A549 (cell line): ENCODE data around the gene URGCP. TPM values are rescaled to one million over a fixed set of nuclear protein-coding genes. Genes with fewer than 3 reads are reported as not detected.

Experiments
- ATAC-seq, 2 experiments: fragments of 200-7000 bp in 1 of 2; fragments of >200 bp in 1 of 2; cut with Nextera tagmentation in 1 of 2; cut with Tn5 transposase in 1 of 2; 3 replicates each; pipeline versions ENCODE4 v1.8.0 to v1.9.1; 2018 to 2020; ENCODE audit warnings: mild to moderate bottlenecking in 1 of 2, moderate library complexity in 1 of 2
- CTCF ChIA-PET: fragments of 300-600 bp; sonication (Branson Sonifier 250); formaldehyde crosslinking; extraction: SDS; loops from one replicate; lab custom pipeline; 2021; ENCODE audit warnings: antibody characterized with exemption, inconsistent platforms; lab: Yijun Ruan, JAX
- POLR2A ChIA-PET: fragments of 350-600 bp; formaldehyde crosslinking; extraction: SDS; loops from one replicate; lab custom pipeline; 2021; ENCODE audit warnings: antibody characterized with exemption, inconsistent platforms; lab: Yijun Ruan, JAX
- DNase-seq, 2 experiments: peaks; one replicate each; pipeline versions ENCODE4 v3.0.0 to v3.0.0-alpha.2; 2011 to 2016; ENCODE audit warnings: low read depth in 1 of 2, low spot score in 1 of 2
- FAIRE-seq: peaks from 2 replicates; lab custom pipeline; 2011; peaks lifted over from hg19 to GRCh38; lab: Jason Lieb, UNC
- H3K27ac ChIP-seq, 2 experiments: fragments of >200 bp; sonication (Bioruptor Twin); formaldehyde crosslinking; 3 replicates each; pipeline ENCODE4 v1.5.1; 2016 to 2017
- H3K4me1 ChIP-seq: fragments of >200 bp; sonication (Bioruptor Twin); formaldehyde crosslinking; 3 replicates; pipeline ENCODE4 v1.6.1; 2016
- H3K4me2 ChIP-seq: fragments of >200 bp; sonication (Bioruptor Twin); formaldehyde crosslinking; 3 replicates; pipeline ENCODE4 v1.6.1; 2016
- H3K4me3 ChIP-seq: fragments of >200 bp; sonication (Bioruptor Twin); formaldehyde crosslinking; 3 replicates; pipeline ENCODE4 v1.5.1; 2016
- H3K9me3 ChIP-seq: fragments of >200 bp; sonication (Bioruptor Twin); formaldehyde crosslinking; 3 replicates; pipeline ENCODE4 v1.6.1; 2016
- BHLHE40 ChIP-seq: IDR thresholded peaks from 2 replicates; pipeline ENCODE4 v1.6.1; 2012; ENCODE audit warnings: low read depth, low read length, inconsistent platforms
- CBX2 ChIP-seq: fragments of 200-600 bp; sonication (generic); IDR thresholded peaks from 2 replicates; pipeline ENCODE4 v1.6.1; 2016; ENCODE audit warnings: low read depth, mild to moderate bottlenecking, borderline replicate concordance
- ELK1 ChIP-seq: fragments of 150-350 bp; IDR thresholded peaks from 2 replicates; pipeline ENCODE4 v1.6.1; 2014; ENCODE audit warnings: low read depth, mild to moderate bottlenecking, low read length
- FOSB ChIP-seq: fragments of 250-450 bp; sonication (Bioruptor Pico); IDR thresholded peaks from 2 replicates; pipeline ENCODE4 v1.5.0; 2020; ENCODE audit warnings: mild to moderate bottlenecking, moderate library complexity
- FOSL2 ChIP-seq, 2 experiments: fragments of 450-650 bp in 1 of 2; fragments of >200 bp in 1 of 2; sonication (Bioruptor Twin) in 1 of 2; formaldehyde crosslinking; IDR thresholded peaks; 2 replicates each; pipeline versions ENCODE4 v1.5.0 to v1.6.1; 2016 to 2020; ENCODE audit warnings: mild to moderate bottlenecking in 1 of 2, moderate library complexity in 1 of 2
- GATA3 ChIP-seq: IDR thresholded peaks from 2 replicates; pipeline ENCODE4 v1.6.1; 2012; ENCODE audit warnings: borderline replicate concordance
- HEYL ChIP-seq: fragments of 250-450 bp; sonication (Bioruptor Pico); IDR thresholded peaks from 2 replicates; pipeline ENCODE4 v1.8.0; 2021; ENCODE audit warnings: mild to moderate bottlenecking, moderate library complexity
- HOXB13 ChIP-seq: fragments of 250-450 bp; sonication (Bioruptor Pico); IDR thresholded peaks from 2 replicates; pipeline ENCODE4 v1.5.0; 2020; ENCODE audit warnings: low read depth, mild to moderate bottlenecking, moderate library complexity
- HOXB5 ChIP-seq: fragments of 250-450 bp; sonication (Bioruptor Pico); IDR thresholded peaks from 2 replicates; pipeline ENCODE4 v1.5.0; 2020; ENCODE audit warnings: mild to moderate bottlenecking, moderate library complexity
- JUN ChIP-seq, 2 experiments: fragments of >200 bp; sonication (Bioruptor Twin); formaldehyde crosslinking; IDR thresholded peaks; 2 replicates in 1 of 2; 3 replicates in 1 of 2; pipeline ENCODE4 v1.6.1; 2016 to 2017
- JUNB ChIP-seq: fragments of >200 bp; sonication (Bioruptor Twin); formaldehyde crosslinking; IDR thresholded peaks from 2 replicates; pipeline ENCODE4 v1.6.1; 2016
- KDM5A ChIP-seq: fragments of 200-600 bp; sonication (generic); IDR thresholded peaks from 2 replicates; pipeline ENCODE4 v1.6.1; 2016; ENCODE audit warnings: antibody characterized with exemption, mild to moderate bottlenecking
- MAX ChIP-seq: IDR thresholded peaks from 2 replicates; pipeline ENCODE4 v1.6.1; 2012
- MAZ ChIP-seq: fragments of 150-350 bp; IDR thresholded peaks from 2 replicates; pipeline ENCODE4 v1.6.1; 2014; ENCODE audit warnings: antibody characterized with exemption, low read depth, low read length, borderline replicate concordance
- MYC ChIP-seq: IDR thresholded peaks from 2 replicates; pipeline ENCODE4 v1.6.1; 2012; ENCODE audit warnings: mild to moderate bottlenecking, inconsistent platforms, low read length, improper control_type of control experiment, borderline replicate concordance
- NR3C1 ChIP-seq: fragments of >200 bp; sonication (Bioruptor Twin); formaldehyde crosslinking; IDR thresholded peaks from 3 replicates; pipeline ENCODE4 v1.6.1; 2017
- PBX3 ChIP-seq: IDR thresholded peaks from 2 replicates; pipeline ENCODE4 v1.6.1; 2012
- PHF8 ChIP-seq: fragments of 200-600 bp; sonication (generic); IDR thresholded peaks from 2 replicates; pipeline ENCODE4 v1.6.1; 2016; ENCODE audit warnings: low read depth, mild to moderate bottlenecking, antibody characterized with exemption, moderate library complexity, borderline replicate concordance
- POLR2A ChIP-seq: IDR thresholded peaks from 2 replicates; pipeline ENCODE4 v1.6.1; 2012; ENCODE audit warnings: mild to moderate bottlenecking, low read length
- RARB ChIP-seq: fragments of 250-450 bp; sonication (Bioruptor Pico); IDR thresholded peaks from 2 replicates; pipeline ENCODE4 v1.8.0; 2021; ENCODE audit warnings: mild to moderate bottlenecking, moderate library complexity
- RCOR1 ChIP-seq: fragments of 150-350 bp; IDR thresholded peaks from 2 replicates; pipeline ENCODE4 v1.6.1; 2014; ENCODE audit warnings: antibody characterized with exemption, low read length, low read depth
- RFX5 ChIP-seq: fragments of 450-650 bp; IDR thresholded peaks from 2 replicates; pipeline ENCODE4 v1.7.1; 2014; ENCODE audit warnings: antibody characterized with exemption, mild to moderate bottlenecking, moderate library complexity
- SMC3 ChIP-seq: fragments of >200 bp; sonication (Bioruptor Twin); formaldehyde crosslinking; IDR thresholded peaks from 3 replicates; pipeline ENCODE4 v1.6.1; 2018; ENCODE audit warnings: inconsistent platforms
- TP53 ChIP-seq: fragments of 250-450 bp; sonication (Bioruptor Pico); IDR thresholded peaks from 2 replicates; pipeline ENCODE4 v1.5.0; 2021; ENCODE audit warnings: mild to moderate bottlenecking, moderate library complexity
- ZC3H11A ChIP-seq: fragments of 450-650 bp; IDR thresholded peaks from 2 replicates; pipeline ENCODE4 v1.6.1; 2014; ENCODE audit warnings: antibody characterized with exemption, mild to moderate bottlenecking
- ZFP36 ChIP-seq: fragments of 450-650 bp; IDR thresholded peaks from 2 replicates; pipeline ENCODE4 v1.6.1; 2014; ENCODE audit warnings: borderline replicate concordance; ENCODE audit not compliant: partially characterized antibody
- ZSCAN20 ChIP-seq: fragments of 250-450 bp; sonication (Bioruptor Pico); IDR thresholded peaks from 2 replicates; pipeline ENCODE4 v1.8.0; 2022; ENCODE audit warnings: mild to moderate bottlenecking, moderate library complexity
- WGBS: methylation state at CpG from one replicate; pipeline ENCODE4 v1.1.6; 2017; ENCODE audit errors: missing lambda C conversion rate; 5-methylcytosine and 5-hydroxymethylcytosine counted together
- polyA plus RNA-seq, 4 experiments: library from polyadenylated mRNA; depleted of rRNA in 3 of 4; stranded (reverse); fragments of >200 nt; fragmentation: RNase III in 1 of 4; extraction: RNeasy Plus Mini Kit Qiagen cat#74134 plus additional on column Dnase treatment in 1 of 4; gene quantifications; 2 replicates in 3 of 4; 3 replicates in 1 of 4; pipeline ENCODE4 v1.2.3, GENCODE V29; 2011 to 2017
- TF ChIP-seq, protein P1 (sequence below): IDR thresholded peaks from 2 replicates; pipeline ENCODE4 v1.6.1; 2012; ENCODE audit warnings: low read depth, borderline replicate concordance
- TF ChIP-seq, protein P2 (sequence below): fragments of >200 bp; sonication (Bioruptor Twin); formaldehyde crosslinking; IDR thresholded peaks from 3 replicates; pipeline ENCODE4 v1.6.1; 2016

Gene URGCP
- polyA plus RNA-seq, 2 of the 4 experiments (the other 2 are of a cell fraction): 19.7 to 20.2 TPM

GRCh38 chr7:43869006-43869866, 37.2 kb downstream of the URGCP start, which contains the start of gene MRPS24:
Gene MRPS24 (minus strand): TSS chr7:43869517. CDS start chr7:43869495, 22 bp downstream.
- no peak for FAIRE-seq
- WGBS: 3% methylated on average over 31 of the region's 81 CpGs
- peak within 1 kb of the TSS; percentile 75 for H3K4me3 ChIP-seq
- CTCF ChIA-PET: interaction anchor here (0.9 to 2.2 kb wide), 5 partner anchors 10 to 31 kb away, joined by 3 to 6 read pairs (median 5); no protein-coding TSS in a partner anchor
- DNase-seq: peak; percentile 93 to 96
- peaks cover 25% of the 10 kb centered on the region for H3K4me1 ChIP-seq
- TF ChIP-seq, protein P1, sequence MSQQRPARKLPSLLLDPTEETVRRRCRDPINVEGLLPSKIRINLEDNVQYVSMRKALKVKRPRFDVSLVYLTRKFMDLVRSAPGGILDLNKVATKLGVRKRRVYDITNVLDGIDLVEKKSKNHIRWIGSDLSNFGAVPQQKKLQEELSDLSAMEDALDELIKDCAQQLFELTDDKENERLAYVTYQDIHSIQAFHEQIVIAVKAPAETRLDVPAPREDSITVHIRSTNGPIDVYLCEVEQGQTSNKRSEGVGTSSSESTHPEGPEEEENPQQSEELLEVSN: peak; percentile 80; the same call in 1 of the 2 replicates
- TF ChIP-seq RCOR1 (no peak), TP53 (CRISPR knock-in tag) (no peak), FOSL2 (IDR thresholded peaks at IDR 0.05) (no peak), FOSL2 (CRISPR knock-in tag; IDR thresholded peaks at IDR 0.05) (no peak), ZFP36 (no peak), KDM5A (peak; percentile 85), BHLHE40 (peak; percentile 77), JUN (IDR thresholded peaks at IDR 0.05) (peak in 1 of 2 experiments; percentile 83; a peak in 3 of 5 replicates), PBX3 (0 out of 2 replicates have a peak, but pooled peaks have one; percentile 25), SMC3 (0 out of 3 replicates have a peak, but pooled peaks have one; percentile 14), FOSB (CRISPR knock-in tag) (no peak), MAZ (no peak), RARB (CRISPR knock-in tag) (no peak), MYC (no peak), MAX (peak; percentile 58), POLR2A (peak; percentile 96), ZSCAN20 (no peak), ELK1 (no peak), HOXB5 (CRISPR knock-in tag) (no peak), RFX5 (no peak), CBX2 (no peak), PHF8 (peak; percentile 40; the same call in 1 of the 2 replicates), JUNB (no peak), NR3C1 (no peak), GATA3 (peak; percentile 86), HEYL (CRISPR knock-in tag) (no peak), ZC3H11A (no peak), HOXB13 (no peak)
- TF ChIP-seq, protein P2, sequence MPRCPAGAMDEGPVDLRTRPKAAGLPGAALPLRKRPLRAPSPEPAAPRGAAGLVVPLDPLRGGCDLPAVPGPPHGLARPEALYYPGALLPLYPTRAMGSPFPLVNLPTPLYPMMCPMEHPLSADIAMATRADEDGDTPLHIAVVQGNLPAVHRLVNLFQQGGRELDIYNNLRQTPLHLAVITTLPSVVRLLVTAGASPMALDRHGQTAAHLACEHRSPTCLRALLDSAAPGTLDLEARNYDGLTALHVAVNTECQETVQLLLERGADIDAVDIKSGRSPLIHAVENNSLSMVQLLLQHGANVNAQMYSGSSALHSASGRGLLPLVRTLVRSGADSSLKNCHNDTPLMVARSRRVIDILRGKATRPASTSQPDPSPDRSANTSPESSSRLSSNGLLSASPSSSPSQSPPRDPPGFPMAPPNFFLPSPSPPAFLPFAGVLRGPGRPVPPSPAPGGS: peak; percentile 76; the same call in 1 of the 3 replicates
- TF ChIP-seq, all 56 proteins: peak for 11
- Histone ChIP-seq H3K27ac (peak within 1 kb of the TSS; percentile 85 to 99), H3K4me2 (peak within 1 kb of the TSS; percentile 94), H3K9me3 (peaks cover 3% of the 10 kb centered on the region; the same call in 1 of the 3 replicates)
- POLR2A ChIA-PET: interaction anchor here (0.6 to 1.5 kb wide), 8 partner anchors 11 to 945 kb away, joined by 3 to 13 read pairs (median 4); partner anchors contain the start of genes STK17A, UBE2D4 and URGCP
- ATAC-seq: peak; percentile 96 to 99
